GM18909 (cell line): Measurements from ENCODE around the gene KDM3B.

Experiments used
- ATAC-seq: cut with Tn5 transposase; IDR thresholded peaks from one replicate; pipeline ENCODE4 v1.9.1; 2021; ENCODE audit warnings: mild to moderate bottlenecking; ENCODE audit not compliant: unreplicated experiment, poor library complexity

Gene KDM3B

GRCh38 chr5:138444774-138445546 is 92.5 kb downstream of the KDM3B start:
- ATAC-seq, result no peak

GRCh38 chr5:138445547-138446271 is 93.2 kb downstream of the KDM3B start:
- ATAC-seq, result no peak

- ATAC-seq, result no peak
These were observed 95.6 kb downstream of the KDM3B start for GRCh38 chr5:138448070-138448469.

GRCh38 chr5:138448481-138449398 is 96.3 kb downstream of the KDM3B start:
- ATAC-seq, result no peak

GRCh38 chr5:138449501-138450239 is 97.2 kb downstream of the KDM3B start:
- ATAC-seq, result peak; percentile 75

GRCh38 chr5:138450971-138451370 is 98.5 kb downstream of the KDM3B start:
- no peak for ATAC-seq

GRCh38 chr5:138452720-138453119 is 100.2 kb downstream of the KDM3B start:
- ATAC-seq, result no peak

GRCh38 chr5:138453590-138453989 is 101.1 kb downstream of the KDM3B start:
- ATAC-seq, result no peak

GRCh38 chr5:138454121-138454520 is 101.6 kb downstream of the KDM3B start:
- no peak for ATAC-seq

GRCh38 chr5:138455232-138455930 is 102.9 kb downstream of the KDM3B start:
- ATAC-seq, result no peak

- no peak for ATAC-seq
These were observed 105.2 kb downstream of the KDM3B start for GRCh38 chr5:138457531-138458275.

- ATAC-seq, result no peak
These were observed 105.9 kb downstream of the KDM3B start for GRCh38 chr5:138458384-138458783.

GRCh38 chr5:138458856-138459255 is 106.4 kb downstream of the KDM3B start:
- no peak for ATAC-seq

- no peak for ATAC-seq
These were observed 106.9 kb downstream of the KDM3B start for GRCh38 chr5:138459311-138459933.

GRCh38 chr5:138460032-138460693 is 107.7 kb downstream of the KDM3B start:
- no peak for ATAC-seq

- ATAC-seq, result no peak
These were observed 109.0 kb downstream of the KDM3B start for GRCh38 chr5:138461343-138462125.

- ATAC-seq, result no peak
These were observed 111.0 kb downstream of the KDM3B start for GRCh38 chr5:138463419-138464007.
